Measurements from ENCODE around the gene DOCK4.

DNA sequence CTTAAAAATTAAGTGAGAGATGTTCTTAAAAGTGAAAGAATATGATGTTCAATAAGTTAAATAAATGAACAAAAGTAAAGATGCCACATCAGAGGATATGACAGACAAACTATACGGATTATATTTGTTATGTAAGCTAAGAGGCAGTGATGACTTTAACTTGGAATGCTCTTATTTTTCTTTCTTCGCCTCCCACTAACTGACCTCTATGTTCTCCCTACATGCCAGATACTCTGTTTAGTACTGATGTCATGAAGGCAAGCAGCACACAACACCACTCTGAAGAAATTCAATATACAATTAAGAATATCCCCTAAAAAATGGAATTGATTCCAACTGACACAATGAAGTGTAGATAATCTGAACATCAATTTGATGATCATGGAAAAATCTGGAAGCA, 223.4 kb downstream of the DOCK4 start:
- TF ChIP-seq CTCF (IDR thresholded peaks at IDR 0.05) (no peak), POLR2A (IDR thresholded peaks at IDR 0.05) (no peak), EP300 (IDR thresholded peaks at IDR 0.05) (no peak)
